DOHH2 (cell line): Measurements from ENCODE around the gene VWDE.

Experiments used
- EZH2phosphoT487 ChIP-seq: fragments of 200-600 bp; sonication (generic); IDR thresholded peaks from 2 replicates; pipeline ENCODE4 v1.6.1; 2017; ENCODE audit warnings: borderline replicate concordance, mild to moderate bottlenecking, antibody characterized with exemption, low read length, moderate library complexity, mixed read lengths
- TF ChIP-seq, protein P1 (sequence below): fragments of 200-600 bp; sonication (generic); IDR thresholded peaks from one replicate; pipeline ENCODE4 v1.5.1; 2014; ENCODE audit warnings: antibody characterized with exemption, mild to moderate bottlenecking, low read depth, low read length; ENCODE audit not compliant: poor library complexity, severe bottlenecking

DNA sequence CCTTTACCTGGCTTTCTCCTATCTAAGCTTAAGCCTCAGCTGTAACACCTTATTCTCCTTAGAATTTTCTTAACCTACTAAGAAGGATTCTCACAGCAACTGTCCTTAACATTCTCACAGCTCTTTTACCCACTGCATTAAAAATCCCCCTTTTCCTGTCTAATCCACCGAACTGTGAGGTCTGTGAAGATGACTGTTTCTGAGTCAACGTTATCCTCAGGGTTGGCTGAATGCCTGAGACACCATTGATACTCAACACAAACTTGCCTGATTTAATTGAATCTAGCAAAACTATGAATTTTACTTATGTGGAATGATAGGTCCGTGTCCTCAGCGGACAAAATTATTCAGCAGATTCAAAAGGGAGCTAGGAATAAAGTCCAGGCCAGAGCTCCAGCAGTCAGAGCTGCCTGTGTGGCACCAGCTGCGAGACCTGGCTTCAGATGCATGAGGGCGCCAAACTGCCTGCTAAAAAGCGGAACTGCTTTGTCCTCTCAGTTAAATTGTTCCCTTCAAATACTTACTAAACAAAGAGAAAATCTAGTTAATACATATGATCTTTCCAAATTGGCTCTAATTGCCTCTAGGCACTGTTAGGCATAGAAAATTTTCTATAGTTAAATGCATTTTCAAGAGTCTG lies 33.4 kb upstream of the VWDE start:
- TF ChIP-seq, protein P1, sequence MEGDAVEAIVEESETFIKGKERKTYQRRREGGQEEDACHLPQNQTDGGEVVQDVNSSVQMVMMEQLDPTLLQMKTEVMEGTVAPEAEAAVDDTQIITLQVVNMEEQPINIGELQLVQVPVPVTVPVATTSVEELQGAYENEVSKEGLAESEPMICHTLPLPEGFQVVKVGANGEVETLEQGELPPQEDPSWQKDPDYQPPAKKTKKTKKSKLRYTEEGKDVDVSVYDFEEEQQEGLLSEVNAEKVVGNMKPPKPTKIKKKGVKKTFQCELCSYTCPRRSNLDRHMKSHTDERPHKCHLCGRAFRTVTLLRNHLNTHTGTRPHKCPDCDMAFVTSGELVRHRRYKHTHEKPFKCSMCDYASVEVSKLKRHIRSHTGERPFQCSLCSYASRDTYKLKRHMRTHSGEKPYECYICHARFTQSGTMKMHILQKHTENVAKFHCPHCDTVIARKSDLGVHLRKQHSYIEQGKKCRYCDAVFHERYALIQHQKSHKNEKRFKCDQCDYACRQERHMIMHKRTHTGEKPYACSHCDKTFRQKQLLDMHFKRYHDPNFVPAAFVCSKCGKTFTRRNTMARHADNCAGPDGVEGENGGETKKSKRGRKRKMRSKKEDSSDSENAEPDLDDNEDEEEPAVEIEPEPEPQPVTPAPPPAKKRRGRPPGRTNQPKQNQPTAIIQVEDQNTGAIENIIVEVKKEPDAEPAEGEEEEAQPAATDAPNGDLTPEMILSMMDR: peak; percentile 26
- no peak for TF ChIP-seq EZH2phosphoT487
